ENCODE results near the gene GPC5.
"Not testable (repeated sequence)": the region's sequence is repeated elsewhere in the genome, so short reads cannot be mapped to it uniquely, and the experiment has no call there.

- TF ChIP-seq, protein P1, sequence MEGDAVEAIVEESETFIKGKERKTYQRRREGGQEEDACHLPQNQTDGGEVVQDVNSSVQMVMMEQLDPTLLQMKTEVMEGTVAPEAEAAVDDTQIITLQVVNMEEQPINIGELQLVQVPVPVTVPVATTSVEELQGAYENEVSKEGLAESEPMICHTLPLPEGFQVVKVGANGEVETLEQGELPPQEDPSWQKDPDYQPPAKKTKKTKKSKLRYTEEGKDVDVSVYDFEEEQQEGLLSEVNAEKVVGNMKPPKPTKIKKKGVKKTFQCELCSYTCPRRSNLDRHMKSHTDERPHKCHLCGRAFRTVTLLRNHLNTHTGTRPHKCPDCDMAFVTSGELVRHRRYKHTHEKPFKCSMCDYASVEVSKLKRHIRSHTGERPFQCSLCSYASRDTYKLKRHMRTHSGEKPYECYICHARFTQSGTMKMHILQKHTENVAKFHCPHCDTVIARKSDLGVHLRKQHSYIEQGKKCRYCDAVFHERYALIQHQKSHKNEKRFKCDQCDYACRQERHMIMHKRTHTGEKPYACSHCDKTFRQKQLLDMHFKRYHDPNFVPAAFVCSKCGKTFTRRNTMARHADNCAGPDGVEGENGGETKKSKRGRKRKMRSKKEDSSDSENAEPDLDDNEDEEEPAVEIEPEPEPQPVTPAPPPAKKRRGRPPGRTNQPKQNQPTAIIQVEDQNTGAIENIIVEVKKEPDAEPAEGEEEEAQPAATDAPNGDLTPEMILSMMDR (IDR thresholded peaks at IDR 0.05) = not testable (repeated sequence)
- not testable (repeated sequence) for TF ChIP-seq POLR2A (IDR thresholded peaks at IDR 0.05)
Measured at GRCh38 chr13:91674347-91674746, 275.9 kb downstream of the GPC5 start.

Data from ovary (tissue), 3 donors.